Astrocyte (in vitro differentiated cells and primary cell): ENCODE measurements around the gene PARVB. TPM values are rescaled to one million over a fixed set of nuclear protein-coding genes. Genes with fewer than 3 reads are reported as not detected.

Experiments
- DNase-seq: peaks from one replicate; pipeline ENCODE4 v3.0.0-alpha.2; 2010; ENCODE audit warnings: low read depth
- FAIRE-seq: peaks from 2 replicates; lab custom pipeline; 2011; peaks lifted over from hg19 to GRCh38; lab: Jason Lieb, UNC
- H2AFZ ChIP-seq: 2 replicates; pipeline ENCODE4 v1.6.0; 2012; ENCODE audit warnings: low read depth, low read length, inconsistent platforms
- H3K27ac ChIP-seq: 2 replicates; pipeline ENCODE4 v1.5.1; 2011; ENCODE audit warnings: low read depth, low read length, inconsistent platforms
- H3K27me3 ChIP-seq: 2 replicates; pipeline ENCODE4 v1.6.0; 2011; ENCODE audit warnings: low read length, inconsistent platforms; ENCODE audit not compliant: insufficient read depth
- H3K36me3 ChIP-seq: 2 replicates; pipeline ENCODE4 v1.5.1; 2011; ENCODE audit warnings: low read length, inconsistent platforms; ENCODE audit not compliant: insufficient read depth
- H3K4me1 ChIP-seq: 2 replicates; pipeline ENCODE4 v1.5.1; 2011; ENCODE audit warnings: low read length, inconsistent platforms; ENCODE audit not compliant: insufficient read depth
- H3K4me2 ChIP-seq: 2 replicates; pipeline ENCODE4 v1.6.0; 2012; ENCODE audit warnings: low read length, inconsistent platforms
- H3K4me3 ChIP-seq: 2 replicates; pipeline ENCODE4 v1.5.1; 2011; ENCODE audit warnings: low read depth, mild to moderate bottlenecking, low read length, inconsistent platforms; ENCODE audit not compliant: insufficient read depth
- H3K79me2 ChIP-seq: 2 replicates; pipeline ENCODE4 v1.6.0; 2012; ENCODE audit warnings: mild to moderate bottlenecking, low read length, inconsistent platforms; ENCODE audit not compliant: insufficient read depth
- H3K9ac ChIP-seq: 2 replicates; pipeline ENCODE4 v1.6.0; 2012; ENCODE audit warnings: mild to moderate bottlenecking, low read length, inconsistent platforms
- H3K9me3 ChIP-seq: 2 replicates; pipeline ENCODE4 v1.5.1; 2012; ENCODE audit warnings: low read depth, mild to moderate bottlenecking, low read length, inconsistent platforms; ENCODE audit not compliant: insufficient read depth
- H4K20me1 ChIP-seq: 2 replicates; pipeline ENCODE4 v1.6.0; 2012; ENCODE audit warnings: low read length, inconsistent platforms; ENCODE audit not compliant: insufficient read depth
- H3K27ac Mint-ChIP-seq: one replicate; pipeline ENCODE4 v1.8.0; 2021; ENCODE audit warnings: mild to moderate bottlenecking, mixed read lengths; ENCODE audit not compliant: unreplicated experiment
- H3K27me3 Mint-ChIP-seq: one replicate; pipeline ENCODE4 v1.8.0; 2021; ENCODE audit warnings: low read depth, mixed read lengths; ENCODE audit not compliant: unreplicated experiment
- H3K36me3 Mint-ChIP-seq: one replicate; pipeline ENCODE4 v1.8.0; 2021; ENCODE audit warnings: low read depth, mixed read lengths; ENCODE audit not compliant: unreplicated experiment
- H3K4me1 Mint-ChIP-seq: one replicate; pipeline ENCODE4 v1.8.0; 2021; ENCODE audit warnings: low read depth, mixed read lengths; ENCODE audit not compliant: unreplicated experiment
- H3K4me3 Mint-ChIP-seq: one replicate; pipeline ENCODE4 v1.8.0; 2021; ENCODE audit warnings: mild to moderate bottlenecking, moderate library complexity, mixed read lengths; ENCODE audit not compliant: unreplicated experiment
- H3K9me3 Mint-ChIP-seq: one replicate; pipeline ENCODE4 v1.8.0; 2021; ENCODE audit warnings: mild to moderate bottlenecking, mixed read lengths; ENCODE audit not compliant: unreplicated experiment
- CTCF ChIP-seq: IDR thresholded peaks from 2 replicates; pipeline ENCODE4 v1.5.1; 2011; ENCODE audit warnings: low read depth, mild to moderate bottlenecking, inconsistent platforms, low read length, moderate library complexity; ENCODE audit not compliant: insufficient read depth
- EZH2 ChIP-seq: IDR thresholded peaks from 2 replicates; pipeline ENCODE4 v1.6.1; 2012; ENCODE audit warnings: mild to moderate bottlenecking, low read length, inconsistent platforms; ENCODE audit not compliant: insufficient read depth
- total RNA-seq: library from RNA; stranded (reverse); gene quantifications from 2 replicates; pipeline ENCODE4 v1.2.1, GENCODE V29; 2021

Gene PARVB
- total RNA-seq, 1 donor from 2014 or later = 22.0 TPM

GRCh38 chr22:44163536-44163935, 139.4 kb downstream of the PARVB start:
- Histone ChIP-seq H3K36me3 (no peaks in the 10 kb centered on the region), H3K79me2 (no peaks in the 10 kb centered on the region), H2AFZ (no peak overlapping the region), H3K27ac (no peak overlapping the region), H4K20me1 (peaks cover 5% of the 10 kb centered on the region), H3K4me3 (no peak overlapping the region), H3K27me3 (no peaks in the 10 kb centered on the region), H3K9me3 (no peaks in the 10 kb centered on the region), H3K4me2 (no peak overlapping the region), H3K4me1 (no peaks in the 10 kb centered on the region), H3K9ac (no peak overlapping the region)
- TF ChIP-seq CTCF = no peak
- no peak for TF ChIP-seq EZH2
- DNase-seq = no peak
- H3K27ac Mint-ChIP-seq = no peak overlapping the region
- no peak overlapping the region for H3K4me3 Mint-ChIP-seq
- H3K36me3 Mint-ChIP-seq = peaks cover 7% of the 10 kb centered on the region
- H3K27me3 Mint-ChIP-seq = peaks cover 17% of the 10 kb centered on the region
- H3K9me3 Mint-ChIP-seq = no peaks in the 10 kb centered on the region
- H3K4me1 Mint-ChIP-seq = peaks cover 3% of the 10 kb centered on the region
- FAIRE-seq = no peak

GRCh38 chr22:44164031-44164430, 139.9 kb downstream of the PARVB start:
- no peak overlapping the region for H3K27ac ChIP-seq
- Mint-ChIP-seq H3K9me3 (no peaks in the 10 kb centered on the region), H3K4me1 (no peaks in the 10 kb centered on the region), H3K36me3 (peaks cover 7% of the 10 kb centered on the region), H3K4me3 (no peak overlapping the region), H3K27ac (no peak overlapping the region), H3K27me3 (peaks cover 19% of the 10 kb centered on the region)
- peaks cover 5% of the 10 kb centered on the region for H4K20me1 ChIP-seq
- H3K79me2 ChIP-seq = no peaks in the 10 kb centered on the region
- no peak overlapping the region for H3K9ac ChIP-seq
- no peak for TF ChIP-seq CTCF
- TF ChIP-seq EZH2 = no peak
- no peaks in the 10 kb centered on the region for H3K4me1 ChIP-seq
- no peak for DNase-seq
- no peak overlapping the region for H2AFZ ChIP-seq
- no peak overlapping the region for H3K4me2 ChIP-seq
- H3K36me3 ChIP-seq = no peaks in the 10 kb centered on the region
- no peaks in the 10 kb centered on the region for H3K27me3 ChIP-seq
- H3K9me3 ChIP-seq = no peaks in the 10 kb centered on the region
- no peak overlapping the region for H3K4me3 ChIP-seq
- FAIRE-seq = no peak

GRCh38 chr22:44165286-44165874, 141.3 kb downstream of the PARVB start:
- FAIRE-seq = no peak

More at GRCh38 chr22:44165286-44165874, 141.3 kb downstream of the PARVB start:
- no peak overlapping the region for H3K4me3 Mint-ChIP-seq
- H3K9ac ChIP-seq = no peak overlapping the region
- H3K36me3 ChIP-seq = no peaks in the 10 kb centered on the region
- no peaks in the 10 kb centered on the region for H3K79me2 ChIP-seq
- H3K4me1 Mint-ChIP-seq = no peaks in the 10 kb centered on the region
- H2AFZ ChIP-seq = no peak overlapping the region
- no peak overlapping the region for H3K27ac ChIP-seq
- H3K27me3 ChIP-seq = no peaks in the 10 kb centered on the region
- no peaks in the 10 kb centered on the region for H3K4me1 ChIP-seq
- H3K27ac Mint-ChIP-seq = no peak overlapping the region
- DNase-seq = no peak
- TF ChIP-seq EZH2 (no peak), CTCF (no peak)
- H3K4me2 ChIP-seq = no peak overlapping the region
- H3K9me3 Mint-ChIP-seq = no peaks in the 10 kb centered on the region
- no peak overlapping the region for H3K4me3 ChIP-seq
- peaks cover 7% of the 10 kb centered on the region for H3K36me3 Mint-ChIP-seq
- H3K9me3 ChIP-seq = no peaks in the 10 kb centered on the region
- no peaks in the 10 kb centered on the region for H4K20me1 ChIP-seq
- peaks cover 17% of the 10 kb centered on the region for H3K27me3 Mint-ChIP-seq
